ENCODE measurements around the gene MYO9A. TPM values are rescaled to one million over a fixed set of nuclear protein-coding genes. Genes with fewer than 3 reads are reported as not detected.

The MYO9A gene
- total RNA-seq, 1 experiment from 2014 or later: 30.1 TPM

- ChIA-PET POLR2A (ENCODE audit: low non-redundant PET) (no interaction called here), CTCF (no interaction called here)
- intact Hi-C loops (cut with micrococcal nuclease; ENCODE audit: unreplicated experiment): no loop called here
These were observed 21.2 kb downstream of the MYO9A start for GRCh38 chr15:72096796-72097195.

GRCh38 chr15:72092691-72093090, 25.3 kb downstream of the MYO9A start:
- intact Hi-C loops (cut with micrococcal nuclease; ENCODE audit: unreplicated experiment): no loop called here

More at GRCh38 chr15:72096796-72097195, 21.2 kb downstream of the MYO9A start:
- no peak overlapping the region for H3K4me3 ChIP-seq (ENCODE audit: low read depth, low read length, poor library complexity, severe bottlenecking)
- TF ChIP-seq EZH2 (IDR thresholded peaks at IDR 0.05; ENCODE audit: borderline replicate concordance, low read depth, low read length, poor library complexity, severe bottlenecking) (no peak), CTCF (conservative IDR thresholded peaks at IDR 0.05; ENCODE audit: low read depth, low read length) (no peak)
- H3K27ac ChIP-seq (ENCODE audit: low read depth, low read length, poor library complexity, severe bottlenecking): no peak overlapping the region
- no TSS peak for BruUV-seq (replicated peaks)
- DNase-seq (ENCODE audit: low spot score): no peak
- no peaks in the 10 kb centered on the region for H3K36me3 ChIP-seq (ENCODE audit: insufficient read depth, low read length, poor library complexity, severe bottlenecking)
- no peaks in the 10 kb centered on the region for H3K9me3 ChIP-seq (ENCODE audit: low read depth, low read length, poor library complexity, severe bottlenecking)
- no peaks in the 10 kb centered on the region for H3K27me3 ChIP-seq (replicated peaks; ENCODE audit: insufficient read depth, low read depth, low read length, poor library complexity)
- H3K4me1 ChIP-seq (ENCODE audit: insufficient read depth, low read length, poor library complexity, severe bottlenecking): no peaks in the 10 kb centered on the region

GRCh38 chr15:72092006-72092405, 25.9 kb downstream of the MYO9A start:
- no TSS peak for BruUV-seq (replicated peaks)
- H3K4me1 ChIP-seq (ENCODE audit: insufficient read depth, low read length, poor library complexity, severe bottlenecking): no peaks in the 10 kb centered on the region
- no peaks in the 10 kb centered on the region for H3K27me3 ChIP-seq (replicated peaks; ENCODE audit: insufficient read depth, low read depth, low read length, poor library complexity)
- TF ChIP-seq EZH2 (IDR thresholded peaks at IDR 0.05; ENCODE audit: borderline replicate concordance, low read depth, low read length, poor library complexity, severe bottlenecking) (no peak), CTCF (conservative IDR thresholded peaks at IDR 0.05; ENCODE audit: low read depth, low read length) (no peak)
- H3K9me3 ChIP-seq (ENCODE audit: low read depth, low read length, poor library complexity, severe bottlenecking): no peaks in the 10 kb centered on the region
- no peaks in the 10 kb centered on the region for H3K36me3 ChIP-seq (ENCODE audit: insufficient read depth, low read length, poor library complexity, severe bottlenecking)
- intact Hi-C loops (cut with micrococcal nuclease; ENCODE audit: unreplicated experiment): no loop called here
- ChIA-PET POLR2A (ENCODE audit: low non-redundant PET) (no interaction called here), CTCF (no interaction called here)
- H3K27ac ChIP-seq (ENCODE audit: low read depth, low read length, poor library complexity, severe bottlenecking): no peak overlapping the region
- no peak for DNase-seq (ENCODE audit: low spot score)
- H3K4me3 ChIP-seq (ENCODE audit: low read depth, low read length, poor library complexity, severe bottlenecking): no peak overlapping the region

More at GRCh38 chr15:72092691-72093090, 25.3 kb downstream of the MYO9A start:
- CTCF ChIA-PET: no interaction called here
- H3K9me3 ChIP-seq (ENCODE audit: low read depth, low read length, poor library complexity, severe bottlenecking): no peaks in the 10 kb centered on the region
- no peak overlapping the region for H3K27ac ChIP-seq (ENCODE audit: low read depth, low read length, poor library complexity, severe bottlenecking)
- no peaks in the 10 kb centered on the region for H3K4me1 ChIP-seq (ENCODE audit: insufficient read depth, low read length, poor library complexity, severe bottlenecking)
- no peak overlapping the region for H3K4me3 ChIP-seq (ENCODE audit: low read depth, low read length, poor library complexity, severe bottlenecking)
- POLR2A ChIA-PET (ENCODE audit: low non-redundant PET): no interaction called here
- no peaks in the 10 kb centered on the region for H3K27me3 ChIP-seq (replicated peaks; ENCODE audit: insufficient read depth, low read depth, low read length, poor library complexity)
- H3K36me3 ChIP-seq (ENCODE audit: insufficient read depth, low read length, poor library complexity, severe bottlenecking): no peaks in the 10 kb centered on the region
- BruUV-seq (replicated peaks): no TSS peak
- TF ChIP-seq CTCF (conservative IDR thresholded peaks at IDR 0.05; ENCODE audit: low read depth, low read length) (no peak), EZH2 (IDR thresholded peaks at IDR 0.05; ENCODE audit: borderline replicate concordance, low read depth, low read length, poor library complexity, severe bottlenecking) (no peak)
- DNase-seq (ENCODE audit: low spot score): no peak
